Measurements from ENCODE around the gene OTULINL. TPM values are rescaled to one million over a fixed set of nuclear protein-coding genes. Genes with fewer than 3 reads are reported as not detected.

Gene OTULINL
- total and polyA plus RNA-seq, 2 of the 8 experiments (the other 6 are each of a cell fraction or from before 2014, with no cell fraction given): 3.1 to 8.3 TPM

GRCh38 chr5:14598225-14598624, 16.6 kb downstream of the OTULINL start (continued):
- TF ChIP-seq CHD7 (IDR thresholded peaks at IDR 0.05; ENCODE audit: insufficient replicate concordance, low read length) (no peak), BCL11A (IDR thresholded peaks at IDR 0.05; ENCODE audit: low read depth in 2 of 2, low read length in 2 of 2) (no peak), CREB1 (IDR thresholded peaks at IDR 0.05) (no peak), E2F6 (IDR thresholded peaks at IDR 0.05) (no peak), NRF1 (IDR thresholded peaks at IDR 0.05; ENCODE audit: low read depth, low read length) (no peak), YY1 (IDR thresholded peaks at IDR 0.05; ENCODE audit: low read depth, low read length) (no peak), HDAC2 (IDR thresholded peaks at IDR 0.05; ENCODE audit: borderline replicate concordance in 1 of 2, low read depth in 2 of 2, low read length in 2 of 2) (no peak), JUND (IDR thresholded peaks at IDR 0.05; ENCODE audit: low read length) (no peak), SIRT6 (IDR thresholded peaks at IDR 0.05; ENCODE audit: low read length) (no peak), GABPA (IDR thresholded peaks at IDR 0.05; ENCODE audit: borderline replicate concordance, insufficient read depth, low read length) (no peak), RFX5 (IDR thresholded peaks at IDR 0.05; ENCODE audit: borderline replicate concordance, low read depth, low read length) (no peak), TCF12 (IDR thresholded peaks at IDR 0.05; ENCODE audit: low read depth, low read length) (no peak)

Data from H1 (cell line).